HG03354 (cell line): Measurements from ENCODE around the gene CHM.
A peak's percentile ranks its signal among the peaks of the same experiment; 100 is the strongest.
"Not testable (repeated sequence)": the region's sequence is repeated elsewhere in the genome, so short reads cannot be mapped to it uniquely, and the experiment has no call there.

Source experiments
- ATAC-seq: cut with Tn5 transposase; IDR thresholded peaks from one replicate; pipeline ENCODE4 v1.9.1; 2021; ENCODE audit warnings: mild to moderate bottlenecking; ENCODE audit not compliant: unreplicated experiment, poor library complexity, severe bottlenecking

Gene CHM

DNA sequence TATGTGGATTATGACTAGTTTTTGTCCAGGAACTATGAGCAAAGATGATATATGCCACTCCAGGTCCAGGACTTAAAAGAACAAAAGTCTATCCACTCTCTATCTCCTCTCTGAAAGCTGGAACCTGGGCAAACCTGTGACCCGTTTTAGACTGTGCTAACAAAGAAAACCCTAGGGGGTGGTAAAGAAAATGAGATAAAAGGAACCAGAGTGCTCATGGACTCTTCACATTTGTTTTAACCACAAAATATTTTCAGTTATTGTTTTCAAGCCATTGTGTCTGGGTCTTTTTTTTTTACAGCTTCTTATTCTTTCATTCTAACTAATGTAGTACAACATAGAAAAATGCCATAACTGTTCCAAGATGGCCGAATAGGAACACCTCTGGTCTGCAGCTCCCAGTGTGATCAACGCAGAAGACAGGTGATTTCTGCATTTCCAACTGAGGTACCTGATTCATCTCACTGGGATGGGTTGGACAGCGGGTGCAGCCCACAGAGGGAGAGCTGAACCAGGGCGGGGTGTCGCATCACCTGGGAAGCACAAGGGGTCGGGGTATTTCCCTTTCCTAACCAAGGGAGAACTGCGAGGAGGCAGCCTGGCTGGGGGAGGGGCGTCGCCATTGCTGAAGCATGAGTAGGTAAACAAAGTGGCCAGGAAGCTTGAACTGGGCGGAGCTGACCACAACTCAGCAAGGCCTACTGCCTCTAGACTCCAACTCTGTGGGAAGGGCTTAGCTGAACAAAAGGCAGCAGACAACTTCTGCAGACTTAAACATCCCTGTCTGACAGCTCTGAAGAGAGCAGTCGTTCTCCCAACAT is 45.1 kb downstream of the CHM start:
- no peak for ATAC-seq

DNA sequence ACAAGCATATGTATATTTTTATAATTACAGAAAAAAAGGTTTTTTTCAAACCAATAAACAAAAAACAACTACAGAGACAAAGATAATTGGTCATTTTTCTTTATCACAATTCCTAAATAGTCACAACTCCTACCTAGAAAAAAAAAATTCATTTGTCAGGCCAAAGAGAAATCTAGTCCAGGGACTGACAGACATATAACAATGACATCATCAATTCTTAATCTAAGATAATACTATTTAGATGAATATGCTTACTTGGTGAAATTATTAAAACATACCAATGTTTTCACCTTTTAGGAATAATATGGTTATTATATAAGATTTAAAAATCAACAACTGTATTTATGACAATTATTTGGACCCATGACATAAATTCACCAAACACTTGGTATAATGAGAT is 48.4 kb downstream of the CHM start:
- ATAC-seq = no peak

DNA sequence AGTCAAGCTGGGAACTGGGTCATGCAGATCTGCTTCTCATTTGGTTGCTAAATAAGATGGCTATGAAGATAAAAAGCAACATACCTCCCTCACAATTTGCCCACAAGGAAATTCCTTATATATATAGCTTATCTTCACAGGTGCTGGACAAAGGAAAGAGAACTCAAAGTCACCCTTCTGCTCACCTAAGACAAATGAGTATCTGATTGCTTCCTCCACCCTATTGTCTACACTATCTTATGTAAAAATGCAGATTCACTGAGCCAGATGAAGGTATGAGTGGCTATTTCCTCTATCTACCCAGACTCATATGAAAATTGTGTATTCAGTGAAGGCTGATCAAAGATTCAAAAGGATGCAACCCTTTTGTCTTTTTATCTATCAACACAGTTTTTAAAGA is 50.8 kb downstream of the CHM start:
- ATAC-seq = no peak

DNA sequence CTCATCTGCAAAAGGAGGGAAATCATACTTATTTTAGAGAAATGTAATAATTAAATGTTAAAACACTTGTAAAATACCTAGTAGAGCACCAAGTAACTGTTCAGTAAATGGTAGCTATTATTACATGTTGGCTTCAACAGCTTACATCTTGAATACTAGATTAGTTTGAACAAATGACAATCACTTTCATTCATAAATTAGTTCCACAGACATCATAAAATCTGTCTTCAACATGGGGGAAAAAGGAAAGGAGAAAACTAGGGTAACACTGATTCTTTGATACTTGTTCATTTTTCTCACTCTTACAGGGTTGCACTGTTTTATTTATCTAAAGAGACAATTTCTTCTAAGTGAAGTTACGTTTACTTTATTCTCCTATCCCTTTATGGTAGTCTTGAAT is 51.7 kb downstream of the CHM start:
- ATAC-seq = no peak

DNA sequence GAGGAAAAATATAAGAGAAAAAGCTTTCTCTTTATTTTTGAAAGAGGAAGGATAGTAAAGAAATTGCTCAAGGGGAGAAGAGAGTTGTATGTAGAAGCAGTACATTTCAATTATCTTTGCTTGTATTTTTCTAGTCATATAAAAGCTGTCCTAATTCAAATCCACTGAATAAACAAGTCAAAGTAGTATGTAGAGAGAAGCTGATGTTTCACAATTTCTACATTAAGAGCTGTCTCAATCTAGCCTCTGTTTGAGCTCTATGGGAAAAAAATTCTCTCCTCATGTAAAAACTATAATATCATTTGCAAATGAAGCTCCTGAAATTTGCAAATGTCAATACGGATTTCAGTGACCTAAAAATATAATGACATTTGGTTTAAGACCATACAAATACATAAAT is 52.6 kb downstream of the CHM start:
- no peak for ATAC-seq

DNA sequence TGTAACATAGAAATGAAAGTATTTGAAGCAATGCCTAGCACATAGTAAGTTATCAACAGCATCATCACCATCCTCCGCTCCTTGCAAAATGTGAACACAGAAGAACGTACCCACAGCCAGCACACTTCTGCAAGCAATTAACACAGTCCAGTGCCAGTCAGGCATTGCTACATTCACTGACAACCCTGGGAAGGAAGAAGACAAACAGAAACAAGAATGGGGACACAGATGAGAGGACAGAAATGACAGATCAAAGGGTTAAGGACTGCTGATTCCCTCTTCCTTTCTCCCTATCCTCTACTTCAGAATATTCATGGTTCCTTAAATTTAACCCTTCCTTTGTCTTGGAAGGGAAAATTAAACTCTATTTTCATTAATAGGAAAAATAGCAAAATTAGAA is 53.1 kb downstream of the CHM start:
- no peak for ATAC-seq

DNA sequence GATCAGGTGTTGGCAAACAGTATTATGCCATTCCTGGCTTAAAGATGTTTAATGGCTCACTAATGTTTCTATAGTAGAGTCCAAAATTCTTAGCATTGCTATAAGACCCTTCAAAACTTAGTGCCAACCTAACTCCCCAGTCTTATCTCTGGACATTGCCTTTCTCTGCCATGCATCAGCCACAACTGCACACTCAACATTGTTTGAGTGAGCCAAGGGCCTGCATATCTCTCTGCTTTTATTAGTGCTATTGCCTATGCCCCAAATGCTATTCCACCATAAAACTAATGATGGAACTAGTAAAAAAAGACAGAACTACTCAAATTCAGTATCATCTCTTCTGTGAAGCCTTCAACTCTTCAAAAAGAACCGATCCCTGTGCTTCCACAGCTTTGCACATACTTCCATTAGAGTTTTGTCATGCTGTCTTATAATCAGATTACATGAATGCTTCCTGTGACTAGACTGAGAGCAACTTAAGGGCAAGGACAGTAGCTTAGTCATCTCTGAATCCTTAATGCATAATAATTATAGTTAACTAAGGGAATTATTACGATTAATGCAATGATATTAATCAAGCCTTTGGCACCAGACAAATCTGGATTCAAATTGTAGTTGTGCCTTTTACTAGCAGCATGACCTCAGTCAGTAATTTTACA is 53.7 kb downstream of the CHM start:
- no peak for ATAC-seq

DNA sequence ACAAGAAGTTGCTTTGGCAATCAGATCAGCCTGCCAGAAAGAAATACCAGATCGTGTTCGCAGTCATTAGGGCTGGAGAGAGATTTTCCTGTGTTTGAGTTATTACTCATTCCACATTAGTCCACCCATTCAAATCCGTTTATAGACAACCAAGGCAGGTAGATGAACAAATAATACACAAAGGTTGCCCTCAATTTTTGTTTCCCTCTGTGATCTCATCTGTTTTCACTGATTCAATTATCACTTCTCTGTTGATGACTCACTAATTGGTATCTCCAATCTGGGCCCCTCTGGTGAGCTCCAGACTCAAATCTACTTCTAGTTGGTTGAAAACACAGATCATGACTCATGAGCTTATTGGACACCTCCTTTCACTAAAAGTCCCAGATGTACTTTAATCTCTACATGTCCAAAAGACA is 54.5 kb downstream of the CHM start:
- no peak for ATAC-seq

DNA sequence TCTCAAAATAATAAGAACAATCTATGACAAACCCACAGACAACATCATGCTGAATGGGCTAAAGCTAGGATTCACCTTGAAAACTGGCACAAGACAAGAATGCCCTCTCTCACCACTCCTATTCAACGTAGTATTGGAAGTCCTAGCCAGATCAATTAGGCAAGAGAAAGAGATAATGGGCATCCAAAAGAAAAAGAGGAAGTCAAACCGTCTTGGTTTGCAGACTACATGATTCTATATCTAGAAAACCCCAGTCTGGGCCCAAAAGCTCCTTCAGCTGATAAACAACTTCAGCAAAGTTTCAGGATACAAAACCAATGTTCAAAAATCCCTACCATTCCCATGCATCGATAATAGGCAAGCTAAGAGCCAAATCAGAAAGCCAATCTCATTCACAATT is 59.0 kb downstream of the CHM start:
- no peak for ATAC-seq

DNA sequence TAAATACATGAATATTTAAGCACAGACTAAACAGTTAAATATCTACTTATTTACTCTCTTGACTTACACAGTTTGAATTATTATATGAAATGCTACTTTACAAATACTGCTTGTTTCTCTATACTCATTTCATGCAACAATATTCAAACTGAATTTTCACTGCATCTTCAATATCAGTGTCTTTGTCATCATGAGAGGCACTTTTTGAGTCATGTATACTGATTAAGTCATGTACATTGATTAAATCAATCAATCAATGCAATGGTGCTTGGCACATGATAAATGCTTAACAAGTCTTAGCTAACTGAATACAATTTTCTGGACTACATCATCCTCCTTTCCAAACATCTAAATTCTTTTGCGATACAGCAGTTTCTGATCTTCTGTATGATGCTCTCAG is 67.1 kb downstream of the CHM start:
- ATAC-seq = no peak

DNA sequence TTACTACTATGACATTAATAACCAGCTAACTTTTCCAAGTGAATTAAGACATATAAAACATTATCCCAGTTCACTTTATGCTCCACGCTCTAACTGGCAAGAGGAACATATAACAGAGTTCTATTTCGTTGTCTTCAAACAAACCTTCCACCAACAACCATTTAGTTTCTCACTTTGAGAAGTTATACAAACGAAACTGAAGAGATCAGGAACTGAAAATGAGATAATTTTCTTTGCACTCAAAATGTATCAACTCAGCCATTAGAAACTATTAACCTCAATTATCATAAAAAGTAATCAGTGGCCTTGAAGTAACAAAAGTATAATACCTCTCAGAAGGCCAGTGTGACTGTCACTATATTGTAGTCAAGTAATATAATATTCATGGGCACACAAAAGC is 70.1 kb downstream of the CHM start:
- peak; percentile 83 for ATAC-seq

DNA sequence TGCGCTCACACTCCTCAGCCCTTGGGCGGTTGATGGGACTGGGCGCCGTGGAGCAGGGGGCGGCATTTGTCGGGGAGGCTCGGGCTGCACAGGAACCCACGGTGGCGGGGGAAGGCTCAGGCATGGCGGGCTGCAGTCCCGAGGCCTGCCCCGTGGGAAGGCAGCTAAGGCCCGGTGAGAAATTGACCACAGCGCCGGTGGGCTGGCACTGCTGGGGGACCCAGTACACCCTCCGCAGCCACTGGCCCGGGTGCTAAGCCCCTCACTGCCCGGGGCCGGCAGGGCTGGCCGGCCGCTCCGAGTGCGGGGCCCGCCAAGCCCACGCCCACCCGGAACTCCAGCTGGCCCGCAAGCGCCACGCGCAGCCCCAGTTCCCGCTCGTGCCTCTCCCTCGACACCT is 75.0 kb downstream of the CHM start:
- ATAC-seq = not testable (repeated sequence)

DNA sequence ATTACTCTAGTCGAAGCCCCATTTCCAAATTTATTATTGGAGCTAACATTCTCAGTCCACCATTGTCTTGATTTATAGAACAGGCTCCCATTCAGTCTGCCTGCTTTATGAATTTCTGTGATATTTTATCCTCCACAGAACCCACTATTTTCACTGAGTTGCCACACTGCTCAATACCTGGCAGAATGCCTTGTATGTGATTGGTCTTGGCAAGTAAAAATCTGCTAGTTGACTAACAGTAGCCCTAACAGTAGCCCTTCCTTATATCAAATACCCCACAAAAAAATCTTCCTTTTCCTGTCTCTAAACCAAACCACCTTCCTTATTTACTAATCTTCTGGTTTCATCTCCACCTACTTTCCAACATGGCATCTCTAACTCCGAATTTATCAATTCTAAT is 82.6 kb downstream of the CHM start:
- no peak for ATAC-seq

DNA sequence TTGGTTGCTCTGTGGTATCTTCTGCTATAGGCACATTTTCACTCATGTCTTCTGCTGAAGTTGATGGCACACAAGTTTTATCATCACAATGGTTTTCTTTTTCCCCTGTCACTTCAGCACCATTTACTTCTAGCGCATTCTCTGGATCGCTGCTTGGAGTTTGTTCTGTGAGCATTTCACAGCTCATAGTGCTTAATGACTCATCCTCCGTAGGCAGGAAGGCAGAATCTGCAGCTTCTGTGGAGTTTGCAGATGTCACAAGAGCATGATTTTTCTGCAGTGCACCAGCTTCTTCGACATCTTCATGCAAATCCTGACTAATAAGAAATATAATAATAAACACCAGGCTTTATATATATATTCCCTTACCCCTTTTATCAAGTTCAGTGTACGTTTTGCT is 83.6 kb downstream of the CHM start:
- no peak for ATAC-seq

DNA sequence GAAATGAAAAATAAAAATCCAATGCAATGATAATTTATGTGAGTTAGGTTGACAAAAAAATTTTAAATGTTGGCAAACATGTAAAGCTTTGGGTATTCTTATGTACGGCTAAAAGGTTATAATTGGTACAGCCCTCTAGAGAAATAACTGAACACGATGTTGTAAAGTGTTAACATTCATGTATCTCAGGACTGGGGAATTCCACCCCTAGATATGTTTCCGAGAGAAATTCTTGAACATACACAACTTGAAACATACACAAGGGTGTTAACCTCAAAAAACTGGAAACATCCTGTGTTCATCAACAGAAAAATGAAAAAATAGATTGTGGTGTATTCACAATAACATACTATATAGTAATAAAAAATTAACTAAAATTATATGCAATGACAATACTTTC is 91.8 kb downstream of the CHM start:
- no peak for ATAC-seq

DNA sequence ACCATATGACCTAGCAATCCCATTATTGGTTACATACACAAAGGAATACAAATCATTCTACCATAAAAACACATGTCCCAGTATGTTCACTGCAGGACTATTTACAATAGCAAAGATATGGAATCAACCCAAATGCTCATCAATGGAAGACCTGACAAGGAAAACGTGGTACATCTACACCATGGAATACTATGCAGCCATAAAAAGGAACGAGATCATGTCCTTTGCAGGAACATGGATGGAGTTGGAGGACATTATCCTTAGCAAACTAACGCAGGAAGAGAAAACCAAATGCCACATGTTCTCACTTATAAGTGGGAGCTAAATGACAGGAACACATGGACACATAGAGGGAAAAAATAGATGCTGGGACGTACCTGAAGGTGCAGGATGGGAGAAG is 102.6 kb downstream of the CHM start:
- ATAC-seq = not testable (repeated sequence)

DNA sequence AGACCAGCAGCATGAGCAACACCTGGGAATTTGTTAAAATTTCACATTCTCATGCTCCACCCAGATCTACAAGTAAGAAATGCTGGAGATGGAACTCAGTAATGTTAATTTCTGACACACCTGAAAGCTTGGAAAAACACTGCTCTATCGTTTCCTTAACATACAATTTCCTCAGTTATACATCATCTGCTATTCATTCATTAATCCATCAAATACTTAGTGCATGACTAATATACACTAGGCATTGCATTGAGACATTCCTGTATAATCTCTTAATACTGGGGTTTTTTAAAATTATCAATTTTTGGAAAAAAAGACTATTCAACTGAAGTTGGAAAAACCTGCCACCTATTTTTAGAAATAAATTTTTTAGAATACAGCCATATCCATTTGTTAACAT is 106.1 kb downstream of the CHM start:
- no peak for ATAC-seq

DNA sequence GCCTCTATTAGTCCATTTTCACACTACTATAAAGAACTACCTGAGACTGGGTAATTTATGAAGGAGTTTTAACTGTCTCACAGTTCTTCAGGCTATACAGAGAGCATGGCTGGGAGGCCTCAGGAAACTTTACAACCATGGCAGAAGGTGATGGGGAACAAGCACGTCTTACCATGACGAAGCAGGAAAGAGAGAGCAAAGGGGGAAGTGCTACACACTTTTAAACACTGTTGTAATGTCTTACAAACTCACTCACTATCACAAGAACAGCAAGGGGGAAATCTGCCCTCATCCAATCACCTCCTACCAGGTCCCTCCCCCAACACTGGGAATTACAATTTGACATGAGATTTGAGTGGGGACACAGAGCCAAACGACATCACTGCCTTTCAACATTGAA is 107.4 kb downstream of the CHM start:
- ATAC-seq = not testable (repeated sequence)

DNA sequence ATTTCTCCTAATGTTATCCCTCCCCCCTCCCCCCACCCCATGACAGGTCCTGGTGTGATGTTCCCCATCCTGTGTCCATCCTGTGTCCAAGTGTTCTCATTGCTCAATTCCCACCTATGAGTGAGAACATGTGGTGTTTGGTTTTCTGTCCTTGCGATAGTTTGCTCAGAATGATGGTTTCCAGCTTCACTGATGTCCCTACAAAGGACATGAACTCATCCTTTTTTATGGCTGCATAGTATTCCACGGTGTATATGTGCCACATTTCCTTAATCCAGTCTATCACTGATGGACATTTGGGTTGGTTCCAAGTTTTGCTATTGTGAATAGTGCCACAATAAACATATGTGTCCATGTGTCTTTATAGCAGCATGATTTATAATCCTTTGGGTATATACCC is 113.0 kb downstream of the CHM start:
- not testable (repeated sequence) for ATAC-seq

DNA sequence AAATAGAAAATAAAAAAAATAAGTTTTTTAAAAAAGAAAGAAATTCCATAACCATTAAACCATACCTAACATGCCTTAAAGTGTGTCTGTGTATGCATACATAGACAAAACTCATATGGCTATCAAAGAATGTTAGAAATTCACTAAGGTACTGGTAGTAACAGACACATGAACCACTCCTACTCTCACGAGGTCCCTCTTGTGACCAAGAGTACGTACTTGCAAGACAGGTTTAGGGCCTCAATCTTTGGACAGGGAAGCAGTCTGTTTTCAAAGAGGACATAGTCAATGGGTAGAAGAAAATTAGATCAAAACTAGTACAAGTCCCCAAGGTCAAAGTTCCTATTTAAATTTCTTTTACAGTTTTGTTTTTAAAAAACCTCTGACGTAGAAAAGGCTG is 117.3 kb downstream of the CHM start:
- no peak for ATAC-seq

DNA sequence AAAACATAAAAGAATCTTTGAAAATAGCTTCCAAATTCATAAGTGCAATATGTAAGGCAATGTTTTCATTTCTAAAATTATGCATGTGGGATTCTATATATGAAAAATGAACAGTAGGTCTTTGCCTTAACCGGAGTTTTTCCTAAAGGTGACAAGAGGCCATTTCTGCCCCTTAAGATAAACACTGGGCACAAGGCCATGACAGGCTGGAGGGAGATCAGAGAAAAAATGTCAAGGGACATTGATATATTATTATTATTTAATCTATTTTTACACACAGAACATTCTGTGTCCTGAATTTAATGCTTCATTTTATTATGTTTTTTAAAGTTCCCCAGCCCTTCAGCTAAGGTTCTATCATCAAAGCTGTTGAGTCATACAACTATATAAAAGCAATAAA is 118.8 kb downstream of the CHM start:
- ATAC-seq = no peak

DNA sequence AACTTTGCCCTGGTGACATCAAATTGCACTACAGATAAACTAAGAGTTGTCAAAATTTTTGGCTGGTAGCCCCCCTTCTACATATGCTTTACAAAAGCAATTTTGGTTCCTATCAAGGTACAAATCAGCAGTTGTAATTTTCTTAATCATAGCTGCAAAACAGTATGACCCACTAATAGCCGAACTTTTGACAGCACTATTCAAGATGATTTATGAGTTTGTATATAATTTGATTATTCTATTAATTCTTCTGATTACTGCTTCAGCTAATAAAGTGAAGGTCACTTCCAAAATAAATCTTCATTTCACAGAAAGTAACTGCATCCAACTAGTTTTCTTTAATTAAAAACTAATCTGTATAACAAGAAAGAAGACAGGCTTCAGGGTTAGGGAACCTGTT is 119.6 kb downstream of the CHM start:
- no peak for ATAC-seq
